ENCODE results near the gene PCDH10.
"Not testable (repeated sequence)": the region's sequence is repeated elsewhere in the genome, so short reads cannot be mapped to it uniquely, and the experiment has no call there.

PCDH10 gene

DNA sequence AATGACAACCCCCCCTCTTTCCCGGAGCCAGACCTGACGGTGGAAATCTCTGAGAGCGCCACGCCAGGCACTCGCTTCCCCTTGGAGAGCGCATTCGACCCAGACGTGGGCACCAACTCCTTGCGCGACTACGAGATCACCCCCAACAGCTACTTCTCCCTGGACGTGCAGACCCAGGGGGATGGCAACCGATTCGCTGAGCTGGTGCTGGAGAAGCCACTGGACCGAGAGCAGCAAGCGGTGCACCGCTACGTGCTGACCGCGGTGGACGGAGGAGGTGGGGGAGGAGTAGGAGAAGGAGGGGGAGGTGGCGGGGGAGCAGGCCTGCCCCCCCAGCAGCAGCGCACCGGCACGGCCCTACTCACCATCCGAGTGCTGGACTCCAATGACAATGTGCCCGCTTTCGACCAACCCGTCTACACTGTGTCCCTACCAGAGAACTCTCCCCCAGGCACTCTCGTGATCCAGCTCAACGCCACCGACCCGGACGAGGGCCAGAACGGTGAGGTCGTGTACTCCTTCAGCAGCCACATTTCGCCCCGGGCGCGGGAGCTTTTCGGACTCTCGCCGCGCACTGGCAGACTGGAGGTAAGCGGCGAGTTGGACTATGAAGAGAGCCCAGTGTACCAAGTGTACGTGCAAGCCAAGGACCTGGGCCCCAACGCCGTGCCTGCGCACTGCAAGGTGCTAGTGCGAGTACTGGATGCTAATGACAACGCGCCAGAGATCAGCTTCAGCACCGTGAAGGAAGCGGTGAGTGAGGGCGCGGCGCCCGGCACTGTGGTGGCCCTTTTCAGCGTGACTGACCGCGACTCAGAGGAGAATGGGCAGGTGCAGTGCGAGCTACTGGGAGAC is 1.6 kb downstream of the PCDH10 start:
- DNase-seq, result peak; percentile 28

- DNase-seq, result peak; percentile 18
These were observed 2.2 kb downstream of the PCDH10 start for GRCh38 chr4:133151341-133151690.

DNA sequence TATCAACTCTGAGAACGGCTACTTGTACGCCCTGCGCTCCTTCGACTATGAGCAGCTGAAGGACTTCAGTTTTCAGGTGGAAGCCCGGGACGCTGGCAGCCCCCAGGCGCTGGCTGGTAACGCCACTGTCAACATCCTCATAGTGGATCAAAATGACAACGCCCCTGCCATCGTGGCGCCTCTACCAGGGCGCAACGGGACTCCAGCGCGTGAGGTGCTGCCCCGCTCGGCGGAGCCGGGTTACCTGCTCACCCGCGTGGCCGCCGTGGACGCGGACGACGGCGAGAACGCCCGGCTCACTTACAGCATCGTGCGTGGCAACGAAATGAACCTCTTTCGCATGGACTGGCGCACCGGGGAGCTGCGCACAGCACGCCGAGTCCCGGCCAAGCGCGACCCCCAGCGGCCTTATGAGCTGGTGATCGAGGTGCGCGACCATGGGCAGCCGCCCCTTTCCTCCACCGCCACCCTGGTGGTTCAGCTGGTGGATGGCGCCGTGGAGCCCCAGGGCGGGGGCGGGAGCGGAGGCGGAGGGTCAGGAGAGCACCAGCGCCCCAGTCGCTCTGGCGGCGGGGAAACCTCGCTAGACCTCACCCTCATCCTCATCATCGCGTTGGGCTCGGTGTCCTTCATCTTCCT is 2.7 kb downstream of the PCDH10 start:
- peak; percentile 26 for DNase-seq

DNA sequence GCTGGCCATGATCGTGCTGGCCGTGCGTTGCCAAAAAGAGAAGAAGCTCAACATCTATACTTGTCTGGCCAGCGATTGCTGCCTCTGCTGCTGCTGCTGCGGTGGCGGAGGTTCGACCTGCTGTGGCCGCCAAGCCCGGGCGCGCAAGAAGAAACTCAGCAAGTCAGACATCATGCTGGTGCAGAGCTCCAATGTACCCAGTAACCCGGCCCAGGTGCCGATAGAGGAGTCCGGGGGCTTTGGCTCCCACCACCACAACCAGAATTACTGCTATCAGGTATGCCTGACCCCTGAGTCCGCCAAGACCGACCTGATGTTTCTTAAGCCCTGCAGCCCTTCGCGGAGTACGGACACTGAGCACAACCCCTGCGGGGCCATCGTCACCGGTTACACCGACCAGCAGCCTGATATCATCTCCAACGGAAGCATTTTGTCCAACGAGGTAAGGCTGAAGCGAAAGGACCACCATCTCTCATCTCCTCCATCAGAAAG is 3.3 kb downstream of the PCDH10 start:
- peak; percentile 24 for DNase-seq

GRCh38 chr4:133152831-133153481 is 3.9 kb downstream of the PCDH10 start:
- DNase-seq, result peak; percentile 8

GRCh38 chr4:133154725-133155124 is 5.6 kb downstream of the PCDH10 start:
- DNase-seq, result peak; percentile 37

DNA sequence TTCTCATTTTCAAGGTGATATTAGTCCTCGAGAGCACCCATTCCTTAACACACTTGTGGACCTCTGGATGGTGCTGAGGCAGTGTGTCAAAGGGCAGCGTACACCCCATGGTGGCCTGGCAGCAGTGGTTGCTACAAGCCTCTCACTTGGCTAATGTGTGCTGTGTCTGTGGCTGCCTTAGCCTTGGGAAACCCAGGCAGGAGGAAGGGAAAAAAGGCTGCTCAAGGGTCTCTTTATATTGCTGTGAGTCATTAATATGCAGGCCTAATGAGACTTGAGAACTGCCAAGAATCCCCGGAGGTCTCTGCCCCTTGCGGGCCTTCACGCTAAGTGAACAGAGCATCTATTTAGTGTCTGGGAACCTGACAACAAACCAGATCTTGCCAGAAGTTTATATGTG is 7.0 kb downstream of the PCDH10 start:
- no peak for DNase-seq

GRCh38 chr4:133156556-133156955 is 7.5 kb downstream of the PCDH10 start:
- no peak for DNase-seq

DNA sequence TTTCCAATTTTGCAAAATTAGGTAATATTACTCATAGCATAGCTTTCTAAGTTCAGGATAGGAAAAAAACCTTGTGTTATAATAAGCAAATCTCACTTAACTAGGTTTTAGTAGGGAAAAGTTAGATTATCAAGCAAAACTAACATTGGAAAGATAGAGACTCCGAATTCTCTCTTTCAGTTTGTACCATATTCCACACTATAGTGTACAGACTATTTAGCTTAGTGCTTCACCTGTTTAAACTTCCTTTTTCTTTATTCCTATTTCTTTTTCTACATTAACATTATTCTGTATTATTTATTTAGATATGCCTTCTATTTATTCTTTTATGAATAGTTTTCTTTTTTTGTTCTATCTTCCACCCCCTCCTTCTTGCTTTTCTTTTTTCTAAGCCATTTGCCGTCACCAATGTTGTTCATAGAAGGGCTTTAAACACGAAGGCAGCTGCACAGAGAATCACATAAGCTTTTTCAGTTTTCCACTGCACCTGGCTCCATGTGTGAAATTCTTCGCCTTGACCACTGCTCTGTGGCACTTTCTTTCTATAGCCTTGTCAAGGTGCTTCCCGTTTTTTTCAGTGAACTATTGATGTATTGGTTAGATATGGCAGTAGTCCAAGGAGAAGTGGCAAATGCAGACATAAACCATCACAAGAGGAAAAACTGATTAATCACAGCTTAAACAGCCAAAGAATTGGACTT is 8.5 kb downstream of the PCDH10 start:
- DNase-seq, result no peak

DNA sequence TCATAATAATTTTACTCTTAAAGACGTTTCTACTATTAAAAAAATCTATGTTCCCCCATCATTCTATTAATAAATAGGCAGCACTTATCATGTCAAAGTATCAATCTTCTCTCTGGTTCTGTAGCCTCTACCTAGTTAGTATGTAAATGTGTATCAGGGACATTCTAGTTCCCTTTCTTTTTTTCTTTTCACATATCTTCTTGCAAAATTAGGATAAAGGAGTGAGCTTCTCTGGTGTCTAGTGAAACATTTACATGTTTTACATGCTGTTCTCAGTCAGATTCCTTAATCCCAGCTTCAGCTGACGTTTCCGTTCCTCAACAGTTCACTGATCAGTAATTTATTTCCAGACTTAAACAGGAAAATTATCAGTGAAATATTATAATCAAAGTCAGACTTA is 11.8 kb downstream of the PCDH10 start:
- DNase-seq, result no peak

GRCh38 chr4:133161570-133162295 is 12.6 kb downstream of the PCDH10 start:
- DNase-seq, result no peak

GRCh38 chr4:133162941-133163340 is 13.8 kb downstream of the PCDH10 start:
- DNase-seq, result no peak

GRCh38 chr4:133178956-133179355 is 29.9 kb downstream of the PCDH10 start:
- no peak for DNase-seq

DNA sequence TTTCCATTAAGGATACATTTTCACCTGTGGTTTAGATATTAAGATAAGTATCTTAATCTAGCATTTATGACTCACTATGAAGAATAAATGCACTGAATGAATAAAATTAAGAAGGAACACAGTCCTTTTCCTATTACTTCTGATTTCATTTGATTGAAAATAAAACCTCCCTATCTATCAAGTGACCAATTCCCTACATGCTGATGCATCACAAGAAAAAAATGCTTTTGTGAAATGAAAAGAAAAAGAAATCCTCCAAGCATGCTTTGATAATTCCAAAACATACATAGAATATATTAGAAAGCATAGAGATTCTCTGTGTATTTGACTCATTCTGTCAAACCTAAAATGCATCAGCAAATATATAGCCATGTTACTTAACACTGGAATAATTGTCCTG is 37.1 kb downstream of the PCDH10 start:
- DNase-seq, result no peak

GRCh38 chr4:133186845-133187244 is 37.8 kb downstream of the PCDH10 start:
- peak; percentile 2 for DNase-seq

DNA sequence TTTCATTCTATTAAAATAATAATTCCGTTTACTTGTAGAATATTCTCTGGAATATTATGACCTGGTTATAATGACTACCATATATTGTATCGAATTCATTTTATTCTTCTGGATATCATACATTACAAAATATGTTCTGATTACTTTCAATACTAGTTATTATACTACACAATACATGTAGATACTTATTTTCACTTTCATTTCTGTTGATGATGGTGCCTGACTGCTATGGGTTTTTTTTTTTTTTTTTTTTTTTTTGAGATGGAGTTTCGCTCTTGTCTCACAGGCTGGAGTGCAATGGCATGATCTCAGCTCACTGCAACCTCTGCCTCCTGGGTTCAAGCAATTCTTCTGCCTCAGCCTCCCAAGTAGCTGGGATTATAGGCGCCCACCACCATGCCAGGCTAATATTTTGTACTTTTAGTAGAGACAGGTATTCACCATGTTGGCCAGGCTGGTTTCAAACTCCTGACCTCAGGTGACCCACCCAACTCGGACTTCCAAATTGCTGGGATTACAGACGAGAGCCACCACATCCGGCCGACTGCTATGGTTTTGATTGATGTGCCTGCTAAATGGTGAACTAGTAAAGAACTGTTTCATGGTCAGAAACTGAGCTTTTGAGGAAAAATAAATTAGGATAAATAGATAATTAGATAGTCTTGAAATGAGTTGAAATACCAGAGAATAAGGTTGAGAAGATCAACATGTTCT is 39.5 kb downstream of the PCDH10 start:
- DNase-seq, result no peak

- DNase-seq, result no peak
These were observed 40.0 kb downstream of the PCDH10 start for GRCh38 chr4:133189147-133189517.

GRCh38 chr4:133190098-133190497 is 41.0 kb downstream of the PCDH10 start:
- no peak for DNase-seq

GRCh38 chr4:133208694-133209285 is 59.7 kb downstream of the PCDH10 start:
- no peak for DNase-seq

DNA sequence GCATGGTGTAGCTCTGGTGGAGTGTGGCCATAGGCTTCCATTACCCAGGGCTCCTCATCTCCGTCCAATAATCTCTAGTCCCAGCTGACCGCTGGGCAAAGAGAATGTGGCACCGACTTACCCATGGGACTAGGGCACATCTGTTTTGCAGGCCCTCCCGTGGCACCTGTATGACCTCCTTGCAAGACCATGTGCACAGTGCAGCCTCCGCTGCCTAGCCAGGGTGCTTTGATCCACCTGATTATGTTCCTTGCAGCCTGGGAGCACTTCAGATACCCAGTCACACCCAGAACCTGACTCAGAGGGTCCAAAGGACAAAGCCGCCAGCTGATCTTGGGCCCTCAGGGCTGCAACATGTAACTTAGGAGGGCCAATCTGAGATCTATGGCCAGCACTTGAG is 84.8 kb downstream of the PCDH10 start:
- no peak for DNase-seq

DNA sequence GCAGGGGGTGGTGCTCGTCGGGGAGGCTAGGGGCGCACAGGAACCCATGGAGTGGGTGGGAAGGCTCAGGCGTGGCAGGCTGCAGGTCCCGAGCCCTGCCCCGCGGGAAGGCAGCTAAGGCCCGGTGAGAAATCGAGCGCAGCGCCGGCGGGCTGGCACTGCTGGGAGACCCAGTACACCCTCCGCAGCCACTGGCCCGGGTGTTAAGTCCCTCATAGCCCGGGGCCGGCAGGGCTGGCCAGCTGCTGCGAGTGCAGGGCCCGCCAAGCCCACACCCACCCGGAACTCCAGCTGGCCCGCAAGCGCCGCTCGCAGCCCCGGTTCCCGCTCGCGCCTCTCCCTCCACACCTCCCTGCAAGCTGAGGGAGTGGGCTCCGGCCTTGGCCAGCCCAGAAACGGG is 91.4 kb downstream of the PCDH10 start:
- not testable (repeated sequence) for DNase-seq
